K562 (cell line): Measurements from ENCODE around the gene BOC. TPM values are rescaled to one million over a fixed set of nuclear protein-coding genes. Genes with fewer than 3 reads are reported as not detected.

Experiments
- ATAC-seq: fragments of 200-7000 bp; cut with Tn5 transposase; 3 replicates; pipeline ENCODE4 v1.9.1; 2020; ENCODE audit warnings: moderate library complexity
- BruUV-seq: library from RNA; stranded (reverse); fragments of 400-500 nt; replicated peaks from 2 replicates; lab custom pipeline; 2021; lab: Mats Ljungman, UMichigan
- CTCF ChIA-PET: fragments of 300-600 bp; formaldehyde crosslinking; extraction: SDS; loops from one replicate; lab custom pipeline; 2021; ENCODE audit warnings: low intra/inter-chr PET ratio; lab: Yijun Ruan, JAX
- POLR2A ChIA-PET: fragments of 300-600, 350-650 bp; sonication (Branson Sonifier 250); formaldehyde crosslinking; extraction: SDS; loops from one replicate; lab custom pipeline; 2021; ENCODE audit warnings: antibody characterized with exemption, inconsistent platforms; lab: Yijun Ruan, JAX
- DNase-seq, 4 experiments: peaks; one replicate each; pipeline versions ENCODE4 v3.0.0 to v3.0.0-alpha.2; 2011 to 2018; ENCODE audit warnings: low spot score in 3 of 4, mixed read lengths in 3 of 4; ENCODE audit errors: extremely low read depth in 1 of 4
- FAIRE-seq: peaks from 2 replicates; lab custom pipeline; 2011; peaks lifted over from hg19 to GRCh38; lab: Jason Lieb, UNC
- H2AFZ ChIP-seq: 2 replicates; pipeline ENCODE4 v1.6.0; 2011; ENCODE audit warnings: low read depth, low read length, control low read depth, inconsistent platforms
- H3K27ac ChIP-seq: fragments of 200-600 bp; 3 replicates; pipeline ENCODE4 v1.8.0; 2011; ENCODE audit warnings: low read depth, mild to moderate bottlenecking, control low read depth, inconsistent platforms, low read length, moderate library complexity, mixed read lengths; ENCODE audit errors: extremely low read depth
- H3K27me3 ChIP-seq, 2 experiments: fragments of 300-600 bp in 1 of 2; 2 replicates in 1 of 2; 3 replicates in 1 of 2; pipeline versions ENCODE4 v1.6.0 to v1.8.0; 2011; ENCODE audit warnings: inconsistent platforms in 2 of 2, low read length in 2 of 2, mild to moderate bottlenecking in 1 of 2, mixed read lengths in 1 of 2, moderate library complexity in 1 of 2; ENCODE audit not compliant: control insufficient read depth in 2 of 2, insufficient read depth in 2 of 2
- H3K36me3 ChIP-seq: fragments of 300-600 bp; 3 replicates; pipeline ENCODE4 v1.8.0; 2011; ENCODE audit warnings: mild to moderate bottlenecking, low read length, inconsistent platforms; ENCODE audit not compliant: control insufficient read depth, insufficient read depth
- H3K4me1 ChIP-seq, 2 experiments: fragments of 200-600 bp in 1 of 2; replicated peaks in 1 of 2; 2 replicates in 1 of 2; 3 replicates in 1 of 2; pipeline versions ENCODE4 v1.5.1 to v1.8.0; 2011; ENCODE audit warnings: inconsistent platforms in 2 of 2, low read length in 2 of 2, mild to moderate bottlenecking in 1 of 2, mixed read lengths in 1 of 2, moderate library complexity in 1 of 2; ENCODE audit not compliant: control insufficient read depth in 2 of 2, insufficient read depth in 2 of 2
- H3K4me2 ChIP-seq: 2 replicates; pipeline ENCODE4 v1.6.1; 2011; ENCODE audit warnings: low read length, control low read depth, inconsistent platforms, mixed read lengths; ENCODE audit not compliant: insufficient read depth
- H3K4me3 ChIP-seq: fragments of 200-600 bp; sonication (generic), shearing (Covaris generic); 2 replicates; pipeline ENCODE4 v1.5.1; 2016; ENCODE audit warnings: control low read depth, inconsistent platforms
- H3K79me2 ChIP-seq: fragments of 200-600 bp; 3 replicates; pipeline ENCODE4 v1.8.0; 2011; ENCODE audit warnings: low read length, inconsistent platforms; ENCODE audit not compliant: control insufficient read depth, insufficient read depth
- H3K9ac ChIP-seq, 2 experiments: 2 replicates each; pipeline versions ENCODE4 v1.6.0 to v1.6.1; 2011; ENCODE audit warnings: low read depth in 2 of 2, low read length in 2 of 2, control low read depth in 1 of 2, inconsistent platforms in 1 of 2, mild to moderate bottlenecking in 1 of 2, mixed read lengths in 1 of 2; ENCODE audit not compliant: insufficient read depth in 1 of 2
- H3K9me1 ChIP-seq: one replicate; pipeline ENCODE4 v1.6.0; 2011; ENCODE audit warnings: inconsistent platforms, mild to moderate bottlenecking, low read length, moderate library complexity; ENCODE audit not compliant: control insufficient read depth, insufficient read depth
- H3K9me3 ChIP-seq: replicated peaks from 2 replicates; pipeline ENCODE4 v1.5.1; 2011; ENCODE audit warnings: low read depth, low read length, inconsistent platforms; ENCODE audit not compliant: control insufficient read depth, insufficient read depth
- H4K20me1 ChIP-seq: replicated peaks from 2 replicates; pipeline ENCODE4 v1.6.1; 2011; ENCODE audit warnings: low read length, inconsistent platforms, mixed read lengths; ENCODE audit not compliant: control insufficient read depth, insufficient read depth
- FOXP1 ChIP-seq: sonication (generic); formaldehyde crosslinking; IDR thresholded peaks from 2 replicates; pipeline ENCODE4 v1.8.0; 2022; ENCODE audit warnings: mild to moderate bottlenecking, missing genetic modification reagents
- GTF2F1 ChIP-seq: IDR thresholded peaks from 2 replicates; pipeline ENCODE4 v1.6.1; 2011; ENCODE audit warnings: low read depth, low read length, improper control_type of control experiment
- NFE2L1 ChIP-seq: fragments of 450-650 bp; IDR thresholded peaks from 2 replicates; pipeline ENCODE4 v1.6.1; 2016; ENCODE audit warnings: missing genetic modification characterization, low read depth, mild to moderate bottlenecking, missing compliant biosample characterization, moderate library complexity, borderline replicate concordance
- PHF21A ChIP-seq: fragments of 450-650 bp; IDR thresholded peaks from 2 replicates; pipeline ENCODE4 v1.6.1; 2017; ENCODE audit warnings: low read depth, borderline replicate concordance
- POLR2AphosphoS5 ChIP-seq: IDR thresholded peaks from 2 replicates; pipeline ENCODE4 v1.6.1; 2011; ENCODE audit warnings: mild to moderate bottlenecking, low read depth, low read length, moderate library complexity; ENCODE audit not compliant: control insufficient read depth, insufficient read depth
- ZNF140 ChIP-seq: fragments of 250-450 bp; sonication (Bioruptor Pico); IDR thresholded peaks from 2 replicates; pipeline ENCODE4 v1.8.0; 2021; ENCODE audit warnings: moderate library complexity, mild to moderate bottlenecking, inconsistent platforms
- ZNF146 ChIP-seq: IDR thresholded peaks from one replicate; pipeline ENCODE4 v1.6.1; 2018; ENCODE audit warnings: missing compliant biosample characterization; ENCODE audit not compliant: unreplicated experiment
- ZNF274 ChIP-seq: IDR thresholded peaks from 2 replicates; pipeline ENCODE4 v1.6.1; 2011; ENCODE audit warnings: low read depth, mild to moderate bottlenecking, low read length, moderate library complexity, borderline replicate concordance
- ZNF316 ChIP-seq: fragments of 450-650 bp; IDR thresholded peaks from 2 replicates; pipeline ENCODE4 v1.6.1; 2016
- ZNF668 ChIP-seq: fragments of 250-450 bp; sonication (Bioruptor Pico); IDR thresholded peaks from 2 replicates; pipeline ENCODE4 v1.8.0; 2022; ENCODE audit warnings: mild to moderate bottlenecking, inconsistent platforms
- WGBS: fragments of 100-300 bp; shearing (Covaris generic); methylation state at CpG from one replicate; pipeline ENCODE4 v1.1.6; 2016; ENCODE audit warnings: low coverage, mixed read lengths; ENCODE audit not compliant: insufficient coverage; ENCODE audit errors: missing lambda C conversion rate; 5-methylcytosine and 5-hydroxymethylcytosine counted together
- in situ Hi-C: fragments of 300-500 bp; cut with MboI; formaldehyde crosslinking; loops from 4 replicates; pipeline ENCODE4 v1.15.0; 2018; ENCODE audit warnings: inconsistent platforms, mixed read lengths
- intact Hi-C: fragments of 100-400 bp; cut with micrococcal nuclease; formaldehyde crosslinking; loops from 2 replicates; pipeline ENCODE4 v1.14.2; 2022
- polyA plus RNA-seq, 8 experiments: library from polyadenylated mRNA; depleted of rRNA in 4 of 8; stranded (reverse) in 5 of 8; unstranded in 3 of 8; fragments of >200 nt; fragmentation: Nextera tagmentation in 2 of 8; fragmentation: Illumina TruSeq in 1 of 8; extraction: Ambion mirVana in 2 of 8; extraction: Trizol in 1 of 8; gene quantifications; 2 replicates each; pipeline versions ENCODE4 v1.2.1 to v1.2.3, GENCODE V29; 2011 to 2014; ENCODE audit warnings: inconsistent platforms in 1 of 8, missing spikeins in 1 of 8
- total RNA-seq, 7 experiments: library from RNA; depleted of rRNA in 6 of 7; stranded (reverse); fragments of >200 nt in 6 of 7; fragmentation: Illumina TruSeq in 2 of 7; extraction: Trizol in 2 of 7; gene quantifications; 2 replicates each; pipeline versions ENCODE4 v1.2.1 to v1.2.3, GENCODE V29; 2011 to 2021; ENCODE audit warnings: low replicate concordance in 1 of 7
- TF ChIP-seq, protein P1 (sequence below): fragments of 450-650 bp; formaldehyde crosslinking; IDR thresholded peaks from 2 replicates; pipeline ENCODE4 v1.4.0; 2020; ENCODE audit warnings: mild to moderate bottlenecking, moderate library complexity
- TF ChIP-seq, protein P2 (sequence below): fragments of 250-450 bp; sonication (Bioruptor Pico); IDR thresholded peaks from 2 replicates; pipeline ENCODE4 v1.5.0; 2021; ENCODE audit warnings: mild to moderate bottlenecking, moderate library complexity
- TF ChIP-seq, protein P3 (sequence below): sonication (generic); formaldehyde crosslinking; IDR thresholded peaks from 2 replicates; pipeline ENCODE4 v1.8.0; 2023; ENCODE audit warnings: missing genetic modification reagents, mild to moderate bottlenecking, borderline replicate concordance

BOC gene
- total and polyA plus RNA-seq, 9 of the 15 experiments (the other 6 are each of a cell fraction or from before 2014, with no cell fraction given) = not detected

DNA sequence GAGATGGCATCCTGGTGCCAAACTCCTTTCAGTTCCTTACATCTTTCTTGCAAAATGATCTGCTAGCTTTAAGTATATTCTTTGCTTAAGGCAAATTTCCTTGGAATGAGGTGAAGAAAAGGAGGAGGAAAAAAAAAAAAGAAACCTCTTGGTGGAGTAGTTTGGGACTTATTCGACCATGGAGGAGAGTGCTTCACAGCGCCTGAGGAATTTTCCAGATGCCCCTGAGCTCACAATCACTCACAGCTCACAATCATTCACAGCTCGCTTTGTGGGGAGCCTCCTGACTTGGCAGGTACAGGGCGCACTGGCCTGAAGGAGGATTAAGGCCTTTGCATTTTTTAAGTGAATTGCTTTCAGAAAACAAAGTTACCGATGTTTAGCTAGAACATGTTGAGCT, 53.9 kb downstream of the BOC start:
- Histone ChIP-seq H3K9me1 (no peaks in the 10 kb centered on the region), H2AFZ (no peak overlapping the region), H3K27ac (no peak overlapping the region), H3K79me2 (no peaks in the 10 kb centered on the region), H3K9ac (no peak overlapping the region), H3K4me2 (no peak overlapping the region), H3K4me3 (no peak overlapping the region), H3K36me3 (no peaks in the 10 kb centered on the region), H3K27me3 (peaks cover 0 to 22% of the 10 kb centered on the region in 2 experiments; a peak in 2 of 5 replicates), H4K20me1 (no peaks in the 10 kb centered on the region), H3K4me1 (no peaks in the 10 kb centered on the region), H3K9me3 (no peaks in the 10 kb centered on the region)
- DNase-seq (no peak), ATAC-seq (no peak), FAIRE-seq (no peak)
- no TSS peak for BruUV-seq
- intact Hi-C loops = no loop called here
- in situ Hi-C loops = loop anchor here (25.0 kb wide), 1 partner anchor 628 kb away; the partner anchor contains the start of gene CCDC80
- 3% methylated on average over 3 of the region's 5 CpGs for WGBS
- CTCF ChIA-PET = no interaction called here
- POLR2A ChIA-PET = no interaction called here
- no peak for TF ChIP-seq PHF21A
- no peak for TF ChIP-seq POLR2AphosphoS5
- no peak for TF ChIP-seq ZNF316
- no peak for TF ChIP-seq NFE2L1 (tag)
- TF ChIP-seq FOXP1 (CRISPR knock-in tag) = no peak
- TF ChIP-seq GTF2F1 = no peak
- TF ChIP-seq ZNF274 = no peak
- no peak for TF ChIP-seq ZNF146 (CRISPR knock-in tag)
- TF ChIP-seq ZNF668 (CRISPR knock-in tag) = no peak
- TF ChIP-seq, protein P1, sequence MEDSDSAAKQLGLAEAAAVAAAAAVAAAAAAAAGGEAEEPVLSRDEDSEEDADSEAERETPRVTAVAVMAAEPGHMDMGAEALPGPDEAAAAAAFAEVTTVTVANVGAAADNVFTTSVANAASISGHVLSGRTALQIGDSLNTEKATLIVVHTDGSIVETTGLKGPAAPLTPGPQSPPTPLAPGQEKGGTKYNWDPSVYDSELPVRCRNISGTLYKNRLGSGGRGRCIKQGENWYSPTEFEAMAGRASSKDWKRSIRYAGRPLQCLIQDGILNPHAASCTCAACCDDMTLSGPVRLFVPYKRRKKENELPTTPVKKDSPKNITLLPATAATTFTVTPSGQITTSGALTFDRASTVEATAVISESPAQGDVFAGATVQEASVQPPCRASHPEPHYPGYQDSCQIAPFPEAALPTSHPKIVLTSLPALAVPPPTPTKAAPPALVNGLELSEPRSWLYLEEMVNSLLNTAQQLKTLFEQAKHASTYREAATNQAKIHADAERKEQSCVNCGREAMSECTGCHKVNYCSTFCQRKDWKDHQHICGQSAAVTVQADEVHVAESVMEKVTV (CRISPR knock-in tag) = no peak
- TF ChIP-seq ZNF140 (CRISPR knock-in tag) = no peak
- TF ChIP-seq, protein P2, sequence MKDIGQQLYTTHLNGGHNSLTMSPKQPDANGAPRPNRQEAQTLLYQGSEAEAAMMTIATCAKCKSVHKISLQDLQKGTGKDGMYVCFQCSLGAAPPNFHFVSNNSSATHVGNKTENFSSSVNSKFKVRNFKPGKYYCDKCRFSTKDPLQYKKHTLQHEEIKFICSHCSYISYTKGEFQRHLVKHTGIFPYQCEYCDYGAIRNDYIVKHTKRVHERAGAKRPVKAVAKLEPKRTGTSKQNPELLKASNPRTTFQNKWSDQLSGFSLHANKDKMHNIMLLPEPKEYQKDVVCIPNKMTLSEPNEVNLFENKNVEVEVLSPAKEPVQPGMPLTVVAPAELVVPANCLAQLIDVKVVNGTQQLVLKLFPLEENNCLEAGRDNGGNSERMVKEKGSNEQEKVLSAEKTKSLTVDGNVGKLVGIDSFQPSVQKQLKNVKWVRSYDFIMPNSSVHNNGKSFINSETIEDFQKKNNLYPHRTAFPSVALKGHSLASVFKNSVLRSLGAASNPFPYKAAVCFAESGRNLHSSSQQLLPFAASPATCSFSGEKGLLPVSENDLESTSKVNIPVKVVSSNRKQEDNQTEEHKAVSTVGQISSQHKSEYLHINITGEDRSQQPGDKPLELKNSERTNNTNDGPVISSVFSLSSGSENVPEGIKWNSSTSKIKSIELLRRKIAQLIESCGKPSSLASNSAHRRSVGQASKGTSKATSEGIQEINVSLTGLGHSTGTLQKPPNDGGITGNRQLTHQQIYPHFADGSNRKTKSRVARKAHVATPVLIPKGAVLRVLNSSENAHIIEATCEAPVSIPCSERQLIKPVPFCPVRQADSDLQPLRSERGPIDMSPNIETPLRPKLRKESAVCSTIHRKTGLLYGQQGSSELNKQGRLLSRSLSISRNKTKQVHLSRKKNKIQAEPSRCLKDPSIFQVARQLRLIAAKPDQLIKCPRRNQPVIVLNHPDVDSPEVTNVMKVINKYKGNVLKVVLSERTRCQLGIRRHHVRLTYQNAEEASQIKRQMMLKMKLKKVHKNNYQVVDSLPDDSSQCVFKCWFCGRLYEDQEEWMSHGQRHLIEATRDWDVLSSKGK (CRISPR knock-in tag) = no peak
- TF ChIP-seq, protein P3, sequence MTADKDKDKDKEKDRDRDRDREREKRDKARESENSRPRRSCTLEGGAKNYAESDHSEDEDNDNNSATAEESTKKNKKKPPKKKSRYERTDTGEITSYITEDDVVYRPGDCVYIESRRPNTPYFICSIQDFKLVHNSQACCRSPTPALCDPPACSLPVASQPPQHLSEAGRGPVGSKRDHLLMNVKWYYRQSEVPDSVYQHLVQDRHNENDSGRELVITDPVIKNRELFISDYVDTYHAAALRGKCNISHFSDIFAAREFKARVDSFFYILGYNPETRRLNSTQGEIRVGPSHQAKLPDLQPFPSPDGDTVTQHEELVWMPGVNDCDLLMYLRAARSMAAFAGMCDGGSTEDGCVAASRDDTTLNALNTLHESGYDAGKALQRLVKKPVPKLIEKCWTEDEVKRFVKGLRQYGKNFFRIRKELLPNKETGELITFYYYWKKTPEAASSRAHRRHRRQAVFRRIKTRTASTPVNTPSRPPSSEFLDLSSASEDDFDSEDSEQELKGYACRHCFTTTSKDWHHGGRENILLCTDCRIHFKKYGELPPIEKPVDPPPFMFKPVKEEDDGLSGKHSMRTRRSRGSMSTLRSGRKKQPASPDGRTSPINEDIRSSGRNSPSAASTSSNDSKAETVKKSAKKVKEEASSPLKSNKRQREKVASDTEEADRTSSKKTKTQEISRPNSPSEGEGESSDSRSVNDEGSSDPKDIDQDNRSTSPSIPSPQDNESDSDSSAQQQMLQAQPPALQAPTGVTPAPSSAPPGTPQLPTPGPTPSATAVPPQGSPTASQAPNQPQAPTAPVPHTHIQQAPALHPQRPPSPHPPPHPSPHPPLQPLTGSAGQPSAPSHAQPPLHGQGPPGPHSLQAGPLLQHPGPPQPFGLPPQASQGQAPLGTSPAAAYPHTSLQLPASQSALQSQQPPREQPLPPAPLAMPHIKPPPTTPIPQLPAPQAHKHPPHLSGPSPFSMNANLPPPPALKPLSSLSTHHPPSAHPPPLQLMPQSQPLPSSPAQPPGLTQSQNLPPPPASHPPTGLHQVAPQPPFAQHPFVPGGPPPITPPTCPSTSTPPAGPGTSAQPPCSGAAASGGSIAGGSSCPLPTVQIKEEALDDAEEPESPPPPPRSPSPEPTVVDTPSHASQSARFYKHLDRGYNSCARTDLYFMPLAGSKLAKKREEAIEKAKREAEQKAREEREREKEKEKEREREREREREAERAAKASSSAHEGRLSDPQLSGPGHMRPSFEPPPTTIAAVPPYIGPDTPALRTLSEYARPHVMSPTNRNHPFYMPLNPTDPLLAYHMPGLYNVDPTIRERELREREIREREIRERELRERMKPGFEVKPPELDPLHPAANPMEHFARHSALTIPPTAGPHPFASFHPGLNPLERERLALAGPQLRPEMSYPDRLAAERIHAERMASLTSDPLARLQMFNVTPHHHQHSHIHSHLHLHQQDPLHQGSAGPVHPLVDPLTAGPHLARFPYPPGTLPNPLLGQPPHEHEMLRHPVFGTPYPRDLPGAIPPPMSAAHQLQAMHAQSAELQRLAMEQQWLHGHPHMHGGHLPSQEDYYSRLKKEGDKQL (CRISPR knock-in tag) = no peak
